HG02678 (cell line): ENCODE measurements around the gene TIMM17B.
A peak's percentile ranks its signal among the peaks of the same experiment; 100 is the strongest.

Experiments
- ATAC-seq: cut with Tn5 transposase; IDR thresholded peaks from one replicate; pipeline ENCODE4 v1.9.1; 2021; ENCODE audit warnings: mild to moderate bottlenecking, moderate library complexity; ENCODE audit not compliant: unreplicated experiment

The TIMM17B gene

DNA sequence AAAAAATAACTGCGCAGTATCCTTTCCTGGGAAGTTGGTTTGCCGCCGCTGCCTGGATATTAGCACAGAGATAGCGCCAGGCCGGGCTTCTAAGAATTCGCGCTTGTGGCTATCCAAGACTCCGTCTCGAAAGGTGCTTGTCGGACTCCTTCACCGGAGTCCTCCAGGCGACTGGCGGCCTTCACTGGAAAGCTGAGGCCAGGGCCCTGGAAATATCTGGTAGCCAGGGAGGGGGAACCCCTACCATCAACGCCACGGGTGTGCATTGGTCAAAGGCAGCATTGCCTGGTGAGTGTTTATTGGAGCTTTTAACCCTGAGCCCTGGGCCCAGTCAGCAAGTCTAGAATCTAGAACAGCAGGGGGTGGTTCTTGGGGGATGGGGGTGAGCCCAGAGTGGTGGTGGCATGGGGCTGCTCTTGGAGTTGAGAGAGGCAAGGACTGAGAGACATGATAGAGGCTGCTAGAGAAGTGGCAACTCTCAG lies 21.8 kb upstream of the TIMM17B start:
- ATAC-seq, result peak; percentile 18

DNA sequence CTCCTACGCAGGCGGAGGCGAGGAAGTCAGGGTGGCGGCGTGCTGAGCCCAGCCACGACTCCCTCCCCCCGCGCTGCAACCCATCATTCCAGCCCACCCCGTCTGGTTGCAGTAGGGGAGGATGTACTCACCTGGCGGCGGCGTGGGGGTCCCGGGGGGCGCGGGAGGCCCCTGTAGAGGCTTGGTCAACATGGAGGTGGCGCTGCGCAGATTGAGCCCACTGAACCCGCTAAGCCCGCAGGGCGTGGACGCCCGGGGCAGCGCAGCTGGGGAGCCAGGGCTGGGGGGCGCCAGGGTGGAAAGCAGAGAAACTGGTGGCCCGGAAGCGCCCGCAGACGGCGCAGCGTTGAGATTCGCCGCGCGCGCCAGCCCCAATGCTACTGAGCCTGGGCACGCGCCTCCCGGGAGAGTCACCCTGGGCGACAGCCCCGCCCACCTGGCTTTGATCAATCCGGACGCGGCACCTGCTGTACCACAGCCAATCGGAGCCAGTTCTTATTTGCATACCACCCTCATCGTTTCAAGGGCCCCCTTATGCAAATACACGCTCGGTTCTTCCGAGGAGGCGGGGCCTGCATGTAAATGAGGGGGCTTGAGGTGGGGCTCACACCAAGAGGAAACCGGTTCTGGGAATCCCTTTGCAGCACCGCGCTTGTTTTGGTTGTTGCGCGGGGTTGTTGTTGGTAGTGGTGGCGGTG lies 21.2 kb upstream of the TIMM17B start, which contains the start of gene PIM2:
PIM2 (minus strand) TSS at position 382 of the 698 bp plus-strand sequence; CDS start at position 192, 190 bp downstream.
- ATAC-seq, result peak; percentile 85

DNA sequence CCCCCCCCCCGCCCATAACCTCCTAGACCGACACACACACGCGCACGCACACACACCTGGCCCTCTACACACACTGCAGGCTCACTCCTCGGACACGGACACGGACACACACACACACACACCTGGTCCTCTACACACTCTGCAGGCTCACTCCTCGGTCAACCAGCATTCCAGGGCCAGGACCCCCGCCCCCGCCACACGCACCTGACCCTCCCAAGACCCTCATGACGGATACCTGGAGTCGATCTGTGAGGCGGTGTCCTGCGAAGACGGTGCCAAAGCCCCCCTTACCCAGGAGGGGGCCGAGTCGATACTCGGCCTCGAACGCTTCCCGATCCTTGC lies 20.7 kb upstream of the TIMM17B start:
- ATAC-seq, result no peak

DNA sequence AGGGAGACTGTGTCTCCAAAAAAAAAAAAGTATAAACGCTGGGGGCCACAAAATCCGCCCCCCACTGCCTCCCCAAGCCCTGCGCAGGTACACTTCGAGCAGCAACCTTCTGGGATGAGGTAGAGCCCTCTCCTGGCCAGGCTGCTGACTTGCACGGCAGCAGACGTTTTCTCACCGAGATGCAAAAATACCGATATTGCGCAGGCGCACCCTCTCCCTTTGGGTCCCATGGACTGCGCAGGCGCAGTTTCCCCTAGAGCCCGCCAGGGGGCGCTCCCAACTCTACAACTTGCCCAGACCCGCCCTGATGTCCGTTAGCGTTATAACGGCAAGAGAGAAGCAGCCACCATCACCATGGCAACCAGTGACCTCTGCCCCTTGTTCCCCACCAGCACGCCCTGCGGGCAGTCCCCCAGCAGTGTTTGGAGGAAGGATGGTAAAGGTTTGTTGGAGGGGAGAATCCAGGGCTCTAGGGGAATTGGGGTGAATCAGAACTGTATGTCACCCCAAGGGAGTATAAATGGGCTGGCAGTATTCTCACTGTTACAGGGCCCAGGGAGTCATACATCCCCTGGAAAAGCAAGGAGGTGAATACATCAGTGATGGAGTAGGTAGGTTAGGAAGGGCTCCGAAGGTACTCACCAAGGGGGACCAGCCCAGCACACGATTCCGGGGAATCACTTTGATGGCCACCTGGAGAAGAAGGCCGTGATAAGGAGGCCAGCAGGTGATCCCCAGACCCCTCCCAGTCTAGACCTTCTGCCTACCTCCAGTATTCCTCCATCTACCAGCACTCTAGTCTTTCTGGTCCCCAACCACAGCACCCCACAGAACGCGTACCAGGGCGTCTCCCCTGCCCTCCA lies 19.8 kb upstream of the TIMM17B start:
- peak; percentile 34 for ATAC-seq

DNA sequence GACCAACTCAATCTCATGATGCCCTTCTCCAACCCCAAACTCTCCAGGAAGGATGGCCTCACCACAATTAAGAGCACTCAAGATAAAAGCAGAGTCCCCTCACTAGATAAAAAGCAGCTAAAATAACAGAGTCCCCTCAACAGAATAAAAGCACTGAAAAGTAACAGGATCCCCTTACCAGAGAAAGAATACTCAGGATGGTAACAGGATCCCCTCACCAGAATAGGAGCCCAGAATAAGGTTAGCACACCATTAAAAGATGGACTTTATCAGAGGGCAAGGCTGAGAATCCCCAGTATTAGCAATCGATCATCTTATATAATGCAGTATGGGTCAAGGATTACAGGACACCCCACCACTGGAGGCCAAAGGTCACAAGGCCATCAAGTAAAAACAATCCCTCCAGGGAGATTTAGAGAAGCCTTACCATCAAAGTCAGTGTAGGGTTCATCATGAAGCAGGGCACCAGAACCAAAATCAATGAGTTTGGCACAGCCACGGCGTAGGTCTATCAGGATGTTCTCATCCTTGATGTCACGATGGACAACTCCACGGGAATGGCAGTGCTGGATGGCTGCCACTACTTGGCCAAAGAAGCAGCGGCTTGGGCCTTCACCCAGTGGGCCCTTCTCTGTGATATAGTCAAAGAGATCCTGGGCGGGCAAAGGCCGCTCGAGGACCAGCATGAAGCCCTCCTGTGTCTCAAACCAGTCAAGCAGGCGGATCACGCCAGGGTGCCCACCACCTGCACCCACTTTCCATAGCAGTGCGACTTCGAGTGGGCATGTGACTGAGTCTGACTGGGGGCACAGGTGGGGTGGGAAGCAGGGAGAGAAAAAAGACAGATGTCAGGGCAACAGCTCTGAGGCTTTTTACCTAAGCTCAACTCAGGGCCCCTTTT lies 17.3 kb upstream of the TIMM17B start:
- ATAC-seq, result no peak

DNA sequence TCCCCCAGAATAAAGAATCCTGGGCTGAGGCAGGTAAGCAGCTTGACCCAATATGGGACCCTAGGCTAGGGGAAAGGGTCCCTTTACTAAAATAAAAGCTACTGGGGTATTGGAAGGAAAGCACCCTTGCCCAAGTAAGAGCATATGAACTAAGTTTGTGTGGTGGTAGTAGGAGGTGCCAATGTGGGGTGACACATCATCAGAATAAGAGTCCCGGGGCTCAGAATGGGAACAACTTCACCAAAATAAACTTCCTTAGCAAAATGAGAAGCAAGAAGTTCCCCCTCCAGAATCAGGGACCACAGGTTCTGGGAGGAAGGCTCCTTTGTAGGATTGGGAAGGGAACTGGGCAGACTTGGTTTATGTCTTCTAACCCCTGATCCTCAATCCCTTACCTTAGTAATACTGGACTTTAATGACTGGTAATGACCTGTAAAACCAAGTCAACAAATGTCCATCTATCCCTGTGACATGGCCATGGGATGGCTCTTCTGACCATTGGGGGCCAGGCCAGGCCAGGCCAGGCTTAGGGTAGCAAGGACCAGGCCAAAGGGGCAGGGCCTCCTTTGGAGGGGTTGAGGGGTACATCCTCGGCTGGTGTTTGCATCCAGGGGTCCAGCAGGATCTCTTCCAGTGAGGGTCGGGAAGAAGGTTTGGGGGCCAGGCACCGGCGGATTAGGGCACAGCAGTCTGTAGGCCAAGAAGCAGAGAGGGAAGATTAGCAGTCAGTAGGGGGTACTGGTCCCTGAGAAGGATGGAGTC lies 16.2 kb upstream of the TIMM17B start:
- no peak for ATAC-seq

DNA sequence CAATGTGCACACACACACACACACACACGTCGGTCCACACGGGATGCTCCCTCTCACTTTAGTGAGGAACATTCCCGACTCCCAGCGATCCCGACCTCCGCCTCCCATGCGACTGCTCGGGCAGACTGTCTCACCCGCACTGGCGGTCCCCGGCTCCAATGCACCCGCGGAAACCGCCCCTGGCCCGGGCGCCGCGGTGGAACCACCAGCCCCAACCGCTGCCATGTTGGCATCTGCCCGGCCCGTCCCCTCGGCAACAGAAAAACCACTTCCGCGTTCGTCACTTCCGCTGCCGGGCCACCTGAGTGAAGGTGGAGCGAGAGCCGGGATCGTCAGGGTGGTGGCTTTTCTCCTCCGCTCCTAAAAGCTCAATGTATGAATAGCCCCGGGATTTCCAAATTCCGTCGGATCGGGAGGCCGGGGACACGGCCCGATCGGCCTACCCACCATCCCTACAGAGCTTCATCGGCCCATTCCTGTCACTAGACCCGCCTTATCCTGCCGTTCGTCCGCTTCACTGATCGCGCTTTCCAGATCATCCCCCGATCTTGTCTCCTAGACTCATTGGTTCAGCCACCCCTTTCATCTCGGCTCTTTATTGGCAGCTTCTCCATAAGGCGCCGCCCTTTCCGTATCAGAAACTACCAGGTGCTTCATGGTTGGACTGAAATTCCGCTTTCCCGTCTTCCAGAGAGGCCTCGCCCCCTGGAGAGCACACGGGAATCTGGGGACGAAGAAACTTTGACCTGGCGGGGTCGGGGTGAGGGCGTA lies 14.0 kb upstream of the TIMM17B start, which contains the start of gene SLC35A2:
SLC35A2 (minus strand) TSS at position 235 of the 771 bp plus-strand sequence; CDS start at position 225, 10 bp downstream.
- ATAC-seq, result peak; percentile 76

DNA sequence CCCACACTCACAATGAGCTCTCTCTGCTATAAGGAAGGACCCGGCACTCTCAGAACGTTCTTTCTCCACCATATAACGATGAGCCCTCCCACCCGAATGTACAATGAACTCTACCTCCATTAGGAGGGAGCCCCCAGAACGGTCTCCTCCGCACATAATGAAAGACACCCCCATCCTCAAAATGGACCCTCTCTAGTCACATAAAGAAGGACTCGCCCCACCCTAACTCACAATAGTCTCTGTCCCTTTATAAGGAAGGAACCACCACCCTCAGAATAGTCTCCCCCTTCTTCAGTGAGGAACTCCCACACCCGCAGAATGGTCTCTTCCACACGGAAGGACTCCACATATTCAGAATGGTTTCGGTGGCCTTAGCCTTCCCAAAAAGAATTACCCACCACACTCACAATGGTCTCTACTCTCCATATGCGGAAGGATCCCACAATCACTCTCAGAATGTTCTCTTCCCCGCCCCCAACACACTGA lies 13.4 kb upstream of the TIMM17B start:
- ATAC-seq, result no peak

DNA sequence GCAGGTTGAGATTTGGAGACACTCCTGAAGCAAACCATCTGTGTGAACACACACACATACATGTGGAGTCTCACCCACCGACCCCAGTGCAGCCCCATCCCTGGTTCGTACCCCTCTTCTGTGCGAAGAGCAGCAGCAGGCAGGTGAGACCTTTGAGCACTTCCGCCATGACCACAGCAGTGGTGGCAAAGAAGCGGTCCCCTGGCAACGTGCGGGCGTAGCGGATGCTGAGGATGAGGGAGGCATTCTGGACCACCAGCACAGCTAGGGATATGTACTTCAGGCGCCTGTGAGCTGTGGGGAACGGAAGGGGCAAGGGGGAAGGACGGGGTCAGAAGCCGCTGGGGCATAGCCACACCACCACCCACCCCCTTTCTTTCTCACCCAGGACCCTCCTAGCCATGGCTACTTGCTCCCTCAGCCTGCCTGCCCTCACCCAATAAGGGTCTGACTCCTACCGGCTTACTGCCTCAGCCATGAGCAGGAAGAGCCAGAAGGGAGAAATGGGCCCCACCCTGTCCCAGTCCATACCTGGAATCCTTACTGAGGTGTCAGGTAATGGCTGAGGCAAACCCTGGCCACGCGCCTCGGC lies 12.2 kb upstream of the TIMM17B start:
- ATAC-seq, result no peak

DNA sequence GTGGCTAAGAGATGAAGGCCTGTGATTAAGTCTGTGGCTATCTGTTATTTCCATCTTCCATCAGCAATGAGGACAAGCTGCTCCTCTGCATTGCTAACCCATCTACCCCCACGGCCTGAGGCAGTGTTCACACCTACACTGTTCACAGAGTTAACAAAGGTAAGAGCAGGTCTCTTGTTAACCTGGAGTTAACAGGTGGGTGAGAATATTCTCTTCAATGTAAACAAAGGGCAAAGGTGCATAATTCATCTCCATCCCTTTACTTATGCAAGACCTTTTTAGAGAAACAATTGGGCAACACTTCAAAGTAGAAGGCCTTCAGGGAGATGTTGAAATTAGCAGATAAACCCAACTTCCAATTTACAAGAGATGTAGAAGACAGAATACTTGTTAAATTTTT lies 11.0 kb upstream of the TIMM17B start:
- no peak for ATAC-seq

DNA sequence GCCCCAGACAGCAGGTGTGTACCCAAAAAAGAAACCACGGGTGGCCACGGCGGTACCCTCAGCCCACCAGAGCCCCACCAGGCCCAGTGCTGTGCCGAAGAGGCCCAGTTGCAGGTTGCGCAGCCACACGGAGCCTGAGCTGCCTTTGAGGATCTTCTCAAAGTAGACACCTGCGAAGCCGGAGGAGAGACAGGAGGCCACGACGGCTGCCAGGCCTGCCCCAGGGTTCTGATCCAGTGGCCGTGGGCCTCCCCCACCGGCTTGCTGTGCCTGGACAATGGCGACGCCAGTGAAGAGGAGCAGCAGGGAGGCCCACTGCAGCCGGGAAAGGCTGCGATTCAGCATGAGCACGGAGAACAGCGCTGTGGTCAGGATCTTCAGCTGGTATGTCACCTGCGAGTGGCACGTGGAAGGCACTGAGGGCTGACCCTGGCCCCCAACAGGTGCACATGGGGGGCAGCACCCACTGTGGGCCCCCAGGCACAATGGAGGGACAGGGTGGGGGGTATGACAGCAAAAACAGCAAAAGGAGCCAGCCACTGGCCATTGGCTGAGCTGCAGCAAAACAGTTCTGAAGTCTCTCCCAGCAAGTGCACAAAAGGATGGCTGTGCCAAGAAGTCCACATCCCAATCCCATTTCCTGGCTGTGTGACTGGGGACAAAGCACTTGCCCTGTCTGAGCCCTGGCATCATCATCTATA lies 7.7 kb upstream of the TIMM17B start:
- no peak for ATAC-seq

DNA sequence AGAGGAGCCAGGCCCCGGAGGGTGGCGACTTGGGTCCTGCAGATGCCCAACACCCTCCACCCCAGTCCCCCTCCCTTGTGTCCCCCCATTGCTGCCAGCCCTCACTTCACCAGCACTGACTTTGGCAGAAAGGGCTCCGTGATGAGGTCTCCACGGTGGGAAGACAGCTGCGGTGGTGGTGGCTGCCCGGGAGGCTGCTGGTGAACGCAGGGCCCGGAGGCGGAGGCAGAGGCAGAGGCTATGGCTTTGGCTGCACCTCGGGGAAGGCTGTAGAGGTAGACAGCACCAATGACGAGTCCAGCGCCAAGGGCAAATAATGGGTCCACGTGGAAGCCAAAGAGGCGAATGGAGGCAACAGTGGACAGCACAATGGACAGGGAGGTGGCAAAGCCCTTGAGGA lies 7.1 kb upstream of the TIMM17B start:
- no peak for ATAC-seq

DNA sequence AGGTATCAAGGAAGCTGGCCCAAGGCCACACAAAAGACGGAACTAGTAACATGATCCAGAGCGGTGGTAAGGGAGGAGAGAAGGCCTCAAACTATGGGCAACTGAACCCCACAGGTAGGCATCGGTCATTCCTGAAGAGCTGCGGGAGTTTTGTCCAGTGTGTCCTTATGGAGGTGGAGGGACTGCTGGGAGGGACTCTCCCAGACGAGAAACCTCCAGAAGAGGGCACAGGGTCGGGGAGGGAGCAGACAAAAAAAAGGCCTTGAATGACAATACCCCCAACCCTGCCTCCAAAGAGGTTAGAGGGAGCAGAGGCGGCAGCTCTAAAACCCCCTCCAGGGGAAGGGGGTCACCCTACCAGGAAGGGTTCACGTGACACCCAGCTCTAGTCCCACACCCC lies 6.6 kb upstream of the TIMM17B start:
- ATAC-seq, result no peak

DNA sequence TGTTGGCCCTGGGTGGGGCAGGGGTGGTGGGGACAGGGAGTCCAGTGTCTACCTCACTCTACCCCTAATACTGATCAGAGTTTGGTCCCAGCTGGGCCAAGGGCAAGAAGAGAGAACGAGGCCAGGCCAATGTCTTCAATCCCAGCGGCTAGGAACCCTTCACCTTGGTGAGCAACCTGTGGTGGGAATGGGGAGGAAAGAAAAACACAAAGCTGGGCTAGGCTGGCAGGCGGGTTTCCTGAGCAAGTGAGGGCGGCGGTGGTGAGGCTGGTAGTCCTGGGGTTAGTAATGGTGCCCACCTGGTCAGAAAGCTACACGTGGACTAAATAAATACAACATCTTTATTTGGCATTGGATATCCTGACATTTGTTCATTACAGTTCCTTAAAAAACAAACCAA lies 5.7 kb upstream of the TIMM17B start:
- ATAC-seq, result no peak

DNA sequence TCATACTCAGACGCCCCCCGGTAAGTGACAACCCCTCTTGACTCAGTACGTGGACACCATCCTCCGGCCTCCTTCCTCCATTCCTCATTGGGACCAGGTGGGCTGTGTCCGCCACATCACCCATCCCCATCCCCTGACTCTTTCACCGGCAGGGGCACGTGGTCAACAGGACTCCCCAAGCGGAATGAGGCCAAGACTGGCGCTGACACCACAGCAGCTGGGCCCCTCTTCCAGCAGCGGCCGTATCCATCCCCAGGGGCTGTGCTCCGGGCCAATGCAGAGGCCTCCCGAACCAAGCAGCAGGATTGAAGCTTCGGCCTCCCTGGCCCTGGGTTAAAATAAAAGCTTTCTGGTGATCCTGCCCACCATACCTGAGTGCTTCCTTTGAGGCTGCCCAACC lies 5.2 kb upstream of the TIMM17B start:
- no peak for ATAC-seq

DNA sequence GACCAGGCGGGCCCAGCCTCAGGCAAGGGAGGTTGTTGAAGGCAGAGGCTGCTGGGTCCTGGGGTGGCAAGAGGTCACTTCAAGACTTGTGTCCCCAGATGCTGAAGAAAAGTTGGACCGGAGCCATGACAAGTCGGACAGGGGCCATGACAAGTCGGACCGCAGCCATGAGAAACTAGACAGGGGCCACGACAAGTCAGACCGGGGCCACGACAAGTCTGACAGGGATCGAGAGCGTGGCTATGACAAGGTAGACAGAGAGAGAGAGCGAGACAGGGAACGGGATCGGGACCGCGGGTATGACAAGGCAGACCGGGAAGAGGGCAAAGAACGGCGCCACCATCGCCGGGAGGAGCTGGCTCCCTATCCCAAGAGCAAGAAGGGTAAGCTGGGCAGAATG lies 4.6 kb upstream of the TIMM17B start:
- ATAC-seq, result no peak

DNA sequence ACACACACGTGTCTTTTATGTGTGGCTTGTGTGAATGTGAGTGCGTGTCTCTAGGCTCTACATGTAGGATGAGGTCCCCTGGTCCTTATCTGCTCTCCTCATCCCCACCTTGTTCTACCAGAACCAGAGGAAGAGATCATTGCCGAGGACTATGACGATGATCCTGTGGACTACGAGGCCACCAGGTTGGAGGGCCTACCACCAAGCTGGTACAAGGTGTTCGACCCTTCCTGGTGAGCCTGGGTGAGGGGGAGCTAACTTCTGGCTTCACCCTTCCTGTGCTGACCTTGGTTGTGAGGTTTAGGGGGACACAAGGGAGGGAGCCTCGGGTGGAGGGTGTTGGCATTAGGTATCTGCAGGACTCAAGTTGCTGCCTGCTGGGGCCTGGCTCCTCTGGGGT lies 3.5 kb upstream of the TIMM17B start:
- no peak for ATAC-seq

DNA sequence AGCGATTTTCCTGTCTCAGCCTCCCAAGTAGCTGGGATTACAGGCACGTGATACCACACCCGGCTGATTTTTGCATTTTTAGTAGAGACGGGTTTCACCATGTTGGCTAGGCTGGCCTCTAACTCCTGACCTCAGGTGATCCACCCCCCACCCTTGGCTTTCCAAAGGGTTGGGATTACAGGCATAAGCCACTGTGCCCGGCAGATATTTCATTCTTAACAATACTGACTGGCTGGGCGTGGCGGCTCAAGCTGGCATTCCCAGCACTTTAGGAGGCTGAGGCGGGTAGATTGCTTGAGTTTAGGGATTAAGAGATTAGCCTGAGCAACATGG lies 1.5 kb upstream of the TIMM17B start:
- no peak for ATAC-seq
